CD1c-positive myeloid dendritic cell (primary cell): ENCODE measurements around the gene DCBLD2.
A peak's percentile ranks its signal among the peaks of the same experiment; 100 is the strongest.

Experiments used
- DNase-seq: peaks from one replicate; pipeline ENCODE4 v3.0.0-alpha.2; 2016; ENCODE audit errors: extremely low spot score

Gene DCBLD2

DNA sequence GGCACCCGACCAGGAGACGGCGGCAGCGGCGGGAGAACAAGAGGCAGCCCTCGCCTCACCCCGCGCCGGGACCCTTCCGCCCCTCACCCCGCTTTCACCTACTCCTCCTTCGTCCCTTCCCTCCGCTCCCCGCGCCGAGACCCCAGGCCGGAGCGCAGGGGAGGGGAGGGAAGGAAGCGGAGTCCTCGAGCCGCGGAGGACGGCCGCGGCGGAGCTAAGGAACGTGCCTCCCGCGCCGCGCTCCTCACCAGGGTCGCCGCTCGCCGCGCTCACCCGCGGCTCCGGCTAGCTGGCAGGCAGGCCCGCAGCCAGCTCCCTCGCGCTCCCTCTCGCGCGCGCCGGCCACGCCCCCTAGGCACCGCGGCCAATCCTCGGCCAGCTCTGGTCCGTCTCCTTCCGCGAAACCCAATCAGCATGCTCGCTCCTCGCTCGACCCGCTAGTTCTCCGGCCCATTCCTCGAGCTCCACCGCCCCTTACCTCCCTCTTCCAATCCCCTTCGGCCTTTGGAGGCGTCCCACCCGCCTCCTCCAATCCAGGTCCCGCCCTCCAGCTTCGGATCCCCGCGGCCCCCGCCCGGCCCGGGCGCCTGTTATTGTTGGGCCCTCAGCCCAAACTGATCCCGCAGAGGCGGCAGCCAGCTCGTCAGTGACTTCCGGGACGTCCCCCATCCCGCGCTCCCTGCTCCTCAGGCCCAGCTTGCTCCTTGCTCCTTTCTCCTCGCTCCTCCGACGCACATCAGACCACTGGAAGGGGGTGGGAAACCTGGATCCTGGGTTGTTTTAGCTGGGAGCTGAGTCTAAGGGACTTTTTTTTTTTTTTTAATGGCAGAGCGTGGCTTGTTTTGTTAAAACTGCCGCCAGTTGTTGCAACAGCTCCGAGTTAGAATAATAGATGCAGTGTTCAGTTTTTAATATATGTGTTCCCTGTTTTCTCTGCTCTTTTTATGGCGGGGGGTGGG, at the start of gene DCBLD2:
Gene DCBLD2, minus strand, starts transcription at position 304 of the 959 bp plus-strand sequence. CDS start 369 bp downstream, outside the sequence.
- peak; percentile 97 for DNase-seq

DNA sequence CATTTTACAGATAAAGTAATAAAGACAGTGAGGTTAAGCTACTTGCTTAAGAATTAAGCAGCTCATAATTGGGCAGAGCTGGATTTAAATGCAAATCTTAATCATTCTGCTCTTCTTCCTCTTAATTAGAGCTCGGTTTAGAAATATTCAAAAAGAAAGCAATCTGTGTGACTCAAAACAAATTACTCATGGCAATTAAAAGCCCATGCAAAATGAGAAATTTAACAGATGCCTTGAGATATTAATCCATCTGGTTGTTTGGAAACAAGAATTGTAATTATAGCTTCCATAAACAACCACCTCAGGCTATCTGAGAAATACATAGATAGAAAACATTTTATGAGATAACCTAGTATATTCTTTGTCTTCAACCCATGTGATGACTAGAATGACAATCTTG, 44.2 kb upstream of the DCBLD2 start:
- DNase-seq = no peak

- DNase-seq = no peak
Measured at GRCh38 chr3:98945101-98945524, 43.6 kb upstream of the DCBLD2 start.

DNA sequence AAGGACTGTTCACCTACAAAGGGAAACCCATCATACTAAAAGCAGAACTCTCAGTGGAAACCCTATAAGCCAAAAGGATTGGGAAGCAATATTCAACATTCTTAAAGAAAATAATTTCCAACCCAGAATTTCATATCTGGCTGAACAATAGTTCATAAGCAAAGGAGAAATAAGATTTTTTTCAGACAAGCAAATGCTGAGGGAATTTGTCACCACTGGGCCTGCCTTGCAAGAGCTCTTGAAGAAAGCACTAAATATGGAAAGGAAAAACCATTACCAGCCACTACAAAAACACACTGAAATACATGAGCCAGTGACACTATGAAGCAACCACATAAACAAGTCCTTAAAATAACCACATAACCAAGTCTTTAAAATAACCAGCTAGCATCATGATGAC, 28.9 kb upstream of the DCBLD2 start:
- no peak for DNase-seq

GRCh38 chr3:98921957-98922356, 20.5 kb upstream of the DCBLD2 start:
- DNase-seq = no peak

- no peak for DNase-seq
Measured at GRCh38 chr3:98920166-98920565, 18.7 kb upstream of the DCBLD2 start.

- no peak for DNase-seq
Measured at GRCh38 chr3:98918586-98918985, 17.1 kb upstream of the DCBLD2 start.

DNA sequence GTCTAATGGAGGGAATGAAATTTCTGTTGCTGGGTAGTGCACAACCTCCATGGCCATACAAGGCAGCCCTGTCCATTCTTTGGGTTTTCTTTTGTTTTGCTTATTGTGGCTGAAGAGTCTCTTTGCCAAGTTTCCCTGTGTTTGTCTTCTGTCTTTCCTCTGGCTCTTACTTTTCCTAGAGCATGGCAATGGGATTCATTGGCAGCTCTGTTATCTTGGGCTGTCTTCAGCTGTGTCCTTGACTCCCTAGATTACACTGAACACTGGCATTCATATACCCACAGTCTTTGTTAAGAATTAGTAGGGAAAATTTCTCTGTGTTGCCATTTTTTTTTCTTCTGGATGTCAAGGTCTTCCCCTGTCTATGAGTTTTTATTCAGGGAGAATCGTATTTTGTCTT, 16.1 kb upstream of the DCBLD2 start:
- DNase-seq = no peak

DNA sequence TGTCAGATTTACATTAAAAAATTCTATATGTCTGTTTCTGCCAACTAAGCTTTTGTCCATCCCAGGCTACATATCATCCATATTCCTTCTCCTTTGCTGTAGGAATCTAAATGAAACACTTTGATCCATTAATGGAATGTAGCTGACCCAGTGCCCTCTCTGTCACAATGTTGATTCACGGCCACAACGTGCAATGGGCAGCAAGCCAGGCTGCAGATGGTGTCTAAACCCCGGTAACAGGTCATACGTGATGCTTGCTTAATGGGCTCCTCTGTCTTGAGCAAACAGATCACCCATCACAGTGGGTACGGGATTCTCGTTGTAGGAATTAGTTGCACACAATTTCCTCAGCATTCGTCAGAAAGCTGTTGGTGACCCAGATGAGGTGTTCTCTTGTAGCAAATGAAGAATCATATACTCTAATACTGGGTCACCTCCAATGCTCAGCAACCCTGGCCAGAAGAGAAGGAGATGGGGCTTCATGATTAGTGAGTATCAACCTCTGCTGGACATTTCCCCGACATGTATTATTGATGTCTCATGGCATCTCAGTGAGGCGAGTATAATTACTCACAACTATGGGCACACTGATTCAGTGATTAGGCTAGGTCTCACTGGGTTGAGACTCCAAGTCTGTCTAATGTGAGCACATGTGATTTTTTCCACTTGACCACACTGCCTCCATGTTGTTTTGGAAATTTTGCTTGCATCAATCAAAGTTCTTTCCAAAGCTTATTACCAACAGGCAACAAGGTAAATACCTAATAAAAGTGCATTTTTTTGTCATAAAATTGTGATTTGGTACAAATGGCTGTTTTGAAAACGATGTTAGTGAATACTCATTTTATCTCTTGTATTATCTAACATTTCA, 12.9 kb upstream of the DCBLD2 start:
- no peak for DNase-seq

- DNase-seq = no peak
Measured at GRCh38 chr3:98912448-98912847, 11.0 kb upstream of the DCBLD2 start.

DNA sequence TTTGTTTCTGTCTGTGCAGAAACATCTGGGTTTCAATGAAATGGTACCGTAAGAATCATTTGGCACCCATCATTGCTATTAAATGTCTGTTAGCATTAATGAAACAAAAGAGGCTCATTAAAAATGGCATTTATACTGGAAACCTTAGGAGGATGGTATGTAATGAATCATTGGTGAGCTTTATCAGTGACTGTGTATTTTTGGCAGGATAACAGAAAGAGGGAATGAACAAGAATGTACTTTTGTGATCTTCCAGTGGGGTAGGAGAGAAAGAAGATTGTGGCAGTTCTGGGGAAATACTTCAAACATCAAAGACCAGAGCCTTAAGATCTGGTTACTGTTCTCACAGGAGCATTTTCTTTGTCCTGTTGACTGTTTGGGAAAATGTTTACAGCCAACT, 4.7 kb upstream of the DCBLD2 start:
- no peak for DNase-seq

- no peak for DNase-seq
Measured at GRCh38 chr3:98903705-98904481, 2.4 kb upstream of the DCBLD2 start.

- no peak for DNase-seq
Measured at GRCh38 chr3:98903099-98903498, 1.6 kb upstream of the DCBLD2 start.

DNA sequence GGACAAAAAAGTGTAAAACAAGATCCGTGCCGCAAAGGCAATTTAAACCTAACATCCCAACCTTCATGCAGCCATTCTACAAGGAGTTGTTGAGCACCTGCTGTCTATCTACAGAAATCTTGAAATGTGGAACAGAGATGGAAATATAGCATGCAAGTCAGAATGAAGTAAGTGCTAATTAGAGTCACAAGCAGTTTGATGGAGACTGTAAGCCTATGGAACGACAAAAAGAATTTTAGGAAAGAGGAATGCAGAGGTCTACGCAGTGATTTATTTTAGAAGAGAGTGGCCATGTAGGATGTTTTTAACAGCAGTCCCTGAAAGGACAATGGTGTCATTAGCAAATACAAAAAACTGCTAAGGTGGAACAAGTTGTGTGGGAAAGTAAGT, 851 bp upstream of the DCBLD2 start:
- no peak for DNase-seq

DNA sequence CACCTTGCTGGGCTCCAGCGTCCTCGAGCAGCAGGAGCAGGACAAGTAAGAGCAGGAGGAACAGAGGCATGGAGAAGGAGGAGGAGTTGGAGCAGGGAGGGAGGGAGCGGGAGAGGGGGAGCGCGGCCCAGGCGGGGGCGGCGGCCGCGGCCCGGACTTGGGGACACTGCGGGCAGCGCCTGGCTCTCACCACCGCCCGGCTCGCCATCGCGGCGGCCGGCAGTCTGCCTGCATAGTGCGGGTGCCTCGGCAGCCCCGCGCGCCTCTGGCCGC, 440 bp downstream of the DCBLD2 start:
- peak; percentile 13 for DNase-seq

DNA sequence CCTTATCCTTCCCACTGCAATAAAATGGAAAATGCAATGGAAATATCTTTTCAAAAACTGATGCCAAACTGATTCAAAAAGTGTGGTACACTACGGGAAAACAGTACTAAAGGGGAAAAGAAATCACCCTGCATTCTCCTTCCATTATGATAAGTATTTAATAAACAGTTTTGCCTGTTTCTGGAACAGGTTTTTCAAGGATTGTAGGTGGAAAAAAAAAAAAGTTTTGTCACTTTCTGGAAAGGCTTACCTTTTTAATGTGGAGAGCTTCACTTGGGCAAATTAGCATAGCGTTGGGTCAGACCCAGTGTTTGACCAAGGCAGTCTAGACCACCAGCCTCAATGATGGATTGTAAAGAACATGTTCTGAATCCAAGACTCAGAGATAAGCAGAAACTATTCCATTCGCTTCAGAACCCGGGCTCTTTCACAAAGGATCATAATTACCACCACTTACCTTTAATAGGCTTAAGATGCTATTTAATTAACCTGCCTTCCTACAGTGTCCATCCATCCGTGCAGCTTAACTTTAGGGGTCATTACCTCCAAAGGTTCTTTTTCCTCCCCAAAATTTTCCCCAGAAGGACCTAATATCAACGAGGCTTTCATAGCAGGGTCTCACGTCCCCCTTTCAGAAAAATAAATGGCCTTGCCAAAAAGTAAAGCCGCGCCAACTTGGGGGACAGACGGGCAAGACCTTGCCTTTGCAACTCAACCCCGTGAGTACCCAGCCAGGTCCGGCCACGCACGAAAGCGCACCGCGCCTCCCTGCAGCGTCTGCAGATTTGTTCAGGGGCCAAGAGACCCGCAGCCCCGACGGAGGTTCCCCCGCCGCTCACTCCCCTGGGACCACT, 1.0 kb downstream of the DCBLD2 start:
- no peak for DNase-seq

DNA sequence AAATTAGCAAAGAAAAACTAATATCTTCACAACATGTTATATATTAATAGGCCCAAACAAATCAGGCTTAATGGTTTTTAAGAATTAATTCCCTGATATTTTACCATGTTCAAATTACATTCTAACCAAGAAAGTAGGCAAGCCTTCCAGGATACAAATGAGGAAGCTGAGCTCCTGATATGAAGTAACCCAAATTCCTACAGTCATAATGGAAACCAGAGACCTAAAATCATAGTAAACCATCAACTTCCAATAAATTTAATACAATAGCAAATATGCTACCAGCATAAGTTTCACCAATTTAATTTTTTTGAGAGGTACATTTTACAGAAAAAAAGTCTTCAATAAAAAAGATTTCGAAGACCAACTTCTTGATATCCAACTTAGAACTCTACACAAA, 3.8 kb downstream of the DCBLD2 start:
- peak; percentile 16 for DNase-seq

DNA sequence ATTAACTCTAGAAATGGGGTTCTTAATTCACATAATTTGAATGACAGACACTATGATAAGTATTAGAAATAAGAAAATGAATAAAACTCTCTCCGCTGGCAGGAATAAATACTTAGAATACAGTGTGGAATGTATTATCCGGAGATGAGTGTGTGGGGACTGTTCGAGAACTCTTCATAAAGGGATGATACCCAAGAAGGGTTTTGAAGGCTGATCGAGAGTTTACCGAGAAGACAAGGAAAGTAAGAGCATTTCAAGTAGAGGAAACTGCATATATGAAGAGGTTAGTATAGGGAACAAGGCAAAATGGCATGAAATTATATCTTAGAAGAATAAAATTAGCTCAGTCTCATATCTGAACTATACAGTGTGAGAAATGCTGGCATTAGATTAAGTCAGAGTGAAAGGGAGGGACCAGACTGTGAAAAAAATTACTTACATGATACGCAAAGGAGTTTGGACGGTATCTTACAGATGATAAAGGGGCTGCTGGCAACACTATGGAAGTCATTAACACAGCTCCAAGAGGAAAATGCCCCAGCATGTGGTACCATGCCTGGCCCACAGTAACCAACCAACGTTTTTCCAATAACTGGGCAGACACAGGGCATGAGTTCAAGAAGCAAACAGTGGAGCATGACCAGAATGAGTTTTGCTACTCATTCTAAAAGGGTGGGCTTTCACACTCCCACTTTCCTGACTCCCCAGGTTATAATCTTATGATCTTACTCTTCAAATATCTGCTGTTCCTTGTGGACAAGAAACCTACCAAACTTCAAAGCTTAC, 6.5 kb downstream of the DCBLD2 start:
- no peak for DNase-seq

- DNase-seq = peak; percentile 9
Measured at GRCh38 chr3:98893740-98894139, 7.8 kb downstream of the DCBLD2 start.

- DNase-seq = no peak
Measured at GRCh38 chr3:98892263-98892662, 9.2 kb downstream of the DCBLD2 start.
